ENCODE results near the gene TMEM144.

TMEM144 gene

GRCh38 chr4:158209825-158210807, at the start of gene TMEM144:
Gene TMEM144, plus strand, starts transcription at chr4:158210486. Its CDS starts 2,182 bp downstream, at chr4:158212668.
- peak; percentile 7 to 16 (median 12) for DNase-seq (ENCODE audit: low read depth in 2 of 3, low spot score in 2 of 3)

GRCh38 chr4:158161551-158162354, 48.5 kb upstream of the TMEM144 start:
- DNase-seq (ENCODE audit: low read depth in 2 of 3, low spot score in 2 of 3), result no peak

GRCh38 chr4:158162631-158163030, 47.7 kb upstream of the TMEM144 start:
- no peak for DNase-seq (ENCODE audit: low read depth in 2 of 3, low spot score in 2 of 3)

- no peak for DNase-seq (ENCODE audit: low read depth in 2 of 3, low spot score in 2 of 3)
These were observed 46.1 kb upstream of the TMEM144 start for GRCh38 chr4:158163941-158164767.

GRCh38 chr4:158164768-158165213, 45.5 kb upstream of the TMEM144 start:
- no peak for DNase-seq (ENCODE audit: low read depth in 2 of 3, low spot score in 2 of 3)

- no peak for DNase-seq (ENCODE audit: low read depth in 2 of 3, low spot score in 2 of 3)
These were observed 43.6 kb upstream of the TMEM144 start for GRCh38 chr4:158166701-158167100.

GRCh38 chr4:158168606-158169005, 41.7 kb upstream of the TMEM144 start:
- DNase-seq (ENCODE audit: low read depth in 2 of 3, low spot score in 2 of 3), result no peak

GRCh38 chr4:158169506-158169905, 40.8 kb upstream of the TMEM144 start:
- DNase-seq (ENCODE audit: low read depth in 2 of 3, low spot score in 2 of 3), result no peak

- DNase-seq (ENCODE audit: low read depth in 2 of 3, low spot score in 2 of 3), result no peak
These were observed 40.2 kb upstream of the TMEM144 start for GRCh38 chr4:158169931-158170690.

GRCh38 chr4:158170691-158171561, 39.4 kb upstream of the TMEM144 start:
- peak in 1 of 3 experiments; percentile 5 for DNase-seq (ENCODE audit: low read depth in 2 of 3, low spot score in 2 of 3)

- no peak for DNase-seq (ENCODE audit: low read depth in 2 of 3, low spot score in 2 of 3)
These were observed 37.7 kb upstream of the TMEM144 start, which contains the start of gene GASK1B for GRCh38 chr4:158172261-158173258. Gene GASK1B, minus strand, starts transcription at chr4:158173025. Its CDS starts 1,650 bp downstream, at chr4:158171375.

GRCh38 chr4:158176108-158176507, 34.2 kb upstream of the TMEM144 start:
- no peak for DNase-seq (ENCODE audit: low read depth in 2 of 3, low spot score in 2 of 3)

- DNase-seq (ENCODE audit: low read depth in 2 of 3, low spot score in 2 of 3), result no peak
These were observed 33.5 kb upstream of the TMEM144 start for GRCh38 chr4:158176776-158177175.

- no peak for DNase-seq (ENCODE audit: low read depth in 2 of 3, low spot score in 2 of 3)
These were observed 30.8 kb upstream of the TMEM144 start for GRCh38 chr4:158179465-158179864.

- DNase-seq (ENCODE audit: low read depth in 2 of 3, low spot score in 2 of 3), result no peak
These were observed 28.4 kb upstream of the TMEM144 start for GRCh38 chr4:158181906-158182305.

GRCh38 chr4:158182736-158183135, 27.6 kb upstream of the TMEM144 start:
- no peak for DNase-seq (ENCODE audit: low read depth in 2 of 3, low spot score in 2 of 3)

- DNase-seq (ENCODE audit: low read depth in 2 of 3, low spot score in 2 of 3), result no peak
These were observed 23.5 kb upstream of the TMEM144 start for GRCh38 chr4:158186815-158187214.

- DNase-seq (ENCODE audit: low read depth in 2 of 3, low spot score in 2 of 3), result no peak
These were observed 20.9 kb upstream of the TMEM144 start for GRCh38 chr4:158189422-158189821.

Measured in activated CD8-positive, alpha-beta memory T cell treated with anti-CD3 and anti-CD28 coated beads for 48 hours (primary cell).